NK-92 treated with Interleukin-12 subunit alpha and Interleukin-12 subunit beta, amount 100 ng/mL, for 24 hours (cell line): Measurements from ENCODE around the gene PYGL.
"Not testable (repeated sequence)": the region's sequence is repeated elsewhere in the genome, so short reads cannot be mapped to it uniquely, and the experiment has no call there.

ENCODE experiments used
- DNase-seq: peaks from one replicate; lab custom pipeline; 2025; lab: John Stamatoyannopoulos, UW

PYGL gene

DNA sequence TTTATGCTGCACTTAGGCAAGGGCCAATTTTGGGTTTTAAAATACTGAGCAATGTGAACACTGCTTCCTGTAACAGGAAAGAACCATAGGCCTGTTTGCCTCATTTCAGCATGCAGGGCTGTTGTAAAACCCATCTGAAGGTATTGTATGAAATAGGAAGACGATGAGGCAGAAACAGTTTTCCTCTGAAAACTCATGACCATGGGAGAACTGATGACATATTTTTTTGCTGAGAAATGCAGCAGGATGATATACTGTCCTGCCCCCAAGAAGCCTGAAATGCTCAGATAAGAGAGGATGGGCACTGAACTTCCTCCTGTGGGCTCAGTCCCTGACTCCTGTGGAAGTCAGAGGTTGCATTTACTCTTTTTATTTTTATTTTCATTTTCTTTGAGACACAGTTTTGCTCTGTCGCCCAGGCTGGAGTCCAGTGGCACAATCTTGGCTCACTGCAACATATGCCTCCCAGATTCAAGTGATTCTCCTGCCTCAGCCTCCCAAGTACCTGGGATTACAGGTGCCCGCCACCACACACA, 17.4 kb downstream of the PYGL start:
- no peak for DNase-seq

DNA sequence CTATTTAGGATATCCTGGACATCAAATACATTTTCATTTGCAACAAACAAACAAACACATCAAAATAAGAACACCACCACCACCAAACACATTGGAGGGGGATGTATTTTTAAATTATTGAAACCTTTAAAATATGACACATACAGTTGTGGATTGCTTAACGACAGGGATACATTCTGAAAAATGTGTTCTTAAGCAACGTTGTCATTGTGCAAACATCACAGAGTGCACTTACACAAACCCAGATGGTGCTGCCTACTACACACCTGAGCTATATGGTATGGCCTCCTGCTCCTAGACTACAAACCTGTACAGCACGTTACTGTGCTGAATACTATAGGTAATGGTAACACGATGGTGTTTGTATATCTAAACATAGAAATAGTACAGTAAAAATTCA, 19.4 kb downstream of the PYGL start:
- DNase-seq = no peak

DNA sequence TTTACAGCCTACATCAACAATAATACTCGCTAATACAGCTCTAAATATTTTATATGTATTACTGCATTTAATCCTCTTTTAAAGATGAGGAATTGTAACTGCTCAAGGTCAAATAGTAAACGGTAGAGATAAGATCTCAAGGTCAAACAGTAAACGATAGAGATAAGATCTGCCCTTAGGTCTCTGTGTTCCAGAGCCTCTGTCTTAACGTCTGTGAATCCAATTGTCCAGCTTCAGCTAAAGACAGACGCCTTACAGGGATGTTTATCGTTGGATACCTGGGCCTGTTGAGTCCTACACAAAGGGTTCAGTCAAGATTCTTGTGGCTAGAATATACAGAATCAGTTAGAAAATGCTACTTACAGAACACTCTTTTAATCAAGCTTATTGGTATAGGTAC, 20.0 kb downstream of the PYGL start:
- no peak for DNase-seq

DNA sequence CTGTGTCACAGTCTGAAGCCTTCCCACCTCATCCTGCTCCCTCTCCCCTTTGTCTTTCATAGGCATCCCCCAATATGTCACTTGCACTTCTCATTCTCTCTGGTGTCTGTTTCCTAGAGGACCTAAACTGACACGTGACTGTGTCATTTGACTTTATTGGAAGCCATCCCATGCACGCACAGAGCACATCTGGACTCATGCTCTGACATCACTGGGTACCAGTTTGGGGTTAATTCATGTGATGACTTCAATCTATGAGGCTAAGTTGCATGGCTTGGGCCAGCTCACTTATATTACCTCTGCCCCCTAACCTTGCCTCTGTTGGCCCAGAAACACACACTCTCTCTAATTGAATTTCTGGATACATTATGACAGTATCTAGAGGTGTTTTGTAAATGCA, 21.5 kb downstream of the PYGL start:
- no peak for DNase-seq

DNA sequence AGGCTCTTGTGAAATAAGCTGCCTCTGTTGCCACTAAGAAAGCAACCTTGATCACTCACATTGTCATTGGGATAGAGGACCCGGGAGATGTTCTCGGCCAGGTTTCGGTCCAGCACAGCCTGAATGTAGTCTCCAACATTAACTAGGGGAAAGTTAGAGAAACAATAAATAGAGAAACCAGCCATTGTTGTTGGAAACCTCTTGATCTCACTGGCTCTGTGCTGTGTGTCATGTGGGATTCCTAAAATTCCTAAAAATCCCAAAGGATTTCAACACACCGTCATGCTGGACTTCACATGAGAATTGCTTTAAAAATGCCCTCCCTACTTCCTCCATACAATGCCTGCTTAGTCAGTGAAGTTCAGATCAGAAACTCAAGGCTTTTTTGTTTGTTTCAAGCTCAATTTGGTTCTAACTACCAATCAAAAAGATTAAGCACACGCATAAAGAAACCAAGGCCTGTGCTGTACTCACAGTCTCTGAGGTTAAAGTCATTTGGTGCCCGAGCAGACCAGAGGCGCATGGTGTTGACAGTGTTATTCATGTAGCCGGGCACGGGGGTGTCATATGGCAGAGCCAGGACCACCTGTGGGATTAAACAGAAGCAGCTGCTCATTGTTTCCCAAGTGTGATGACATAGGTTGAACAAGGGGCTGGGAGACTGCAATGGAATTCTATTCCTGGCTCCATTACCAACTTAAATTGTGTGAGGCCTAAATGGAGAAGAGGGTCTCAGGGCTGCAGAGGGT, 23.6 kb downstream of the PYGL start:
- no peak for DNase-seq

DNA sequence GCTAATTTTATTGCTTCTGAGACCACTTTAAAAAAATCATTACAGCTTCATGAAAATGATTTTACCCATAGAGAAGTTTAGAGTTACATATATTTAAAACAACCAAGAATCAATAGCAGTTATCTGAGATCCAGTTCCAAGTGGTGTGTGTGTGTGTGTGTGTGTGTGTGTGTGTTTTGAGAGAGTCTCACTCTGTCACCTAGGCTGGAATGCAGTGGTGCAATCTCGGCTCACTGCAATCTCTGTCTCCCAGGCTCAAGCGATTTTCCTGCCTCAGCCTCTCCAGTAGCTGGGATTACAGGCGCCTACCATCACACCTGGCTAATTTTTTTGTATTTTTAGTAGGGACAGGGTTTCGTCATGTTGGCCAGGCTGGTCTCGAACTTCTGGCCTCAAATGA, 24.8 kb downstream of the PYGL start:
- DNase-seq = not testable (repeated sequence)

DNA sequence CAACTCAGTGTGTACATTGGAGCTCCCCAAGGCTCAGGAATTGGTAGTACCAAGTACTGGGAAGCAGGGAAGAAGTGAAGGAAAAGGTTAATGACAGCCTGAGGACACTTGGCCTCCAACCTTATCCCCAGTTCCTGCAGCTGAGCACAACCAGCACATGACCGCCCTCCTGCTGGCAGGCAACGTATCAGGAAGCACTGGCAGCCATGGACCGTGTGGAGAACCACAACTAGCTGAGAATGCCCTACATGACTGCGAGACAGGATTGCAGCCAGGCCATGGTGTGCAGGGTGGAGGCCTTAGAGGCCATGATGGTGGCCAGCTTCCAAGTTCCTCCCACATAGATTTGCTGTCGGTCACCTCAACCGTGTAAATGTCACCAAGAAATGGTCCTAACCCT, 26.8 kb downstream of the PYGL start:
- no peak for DNase-seq

DNA sequence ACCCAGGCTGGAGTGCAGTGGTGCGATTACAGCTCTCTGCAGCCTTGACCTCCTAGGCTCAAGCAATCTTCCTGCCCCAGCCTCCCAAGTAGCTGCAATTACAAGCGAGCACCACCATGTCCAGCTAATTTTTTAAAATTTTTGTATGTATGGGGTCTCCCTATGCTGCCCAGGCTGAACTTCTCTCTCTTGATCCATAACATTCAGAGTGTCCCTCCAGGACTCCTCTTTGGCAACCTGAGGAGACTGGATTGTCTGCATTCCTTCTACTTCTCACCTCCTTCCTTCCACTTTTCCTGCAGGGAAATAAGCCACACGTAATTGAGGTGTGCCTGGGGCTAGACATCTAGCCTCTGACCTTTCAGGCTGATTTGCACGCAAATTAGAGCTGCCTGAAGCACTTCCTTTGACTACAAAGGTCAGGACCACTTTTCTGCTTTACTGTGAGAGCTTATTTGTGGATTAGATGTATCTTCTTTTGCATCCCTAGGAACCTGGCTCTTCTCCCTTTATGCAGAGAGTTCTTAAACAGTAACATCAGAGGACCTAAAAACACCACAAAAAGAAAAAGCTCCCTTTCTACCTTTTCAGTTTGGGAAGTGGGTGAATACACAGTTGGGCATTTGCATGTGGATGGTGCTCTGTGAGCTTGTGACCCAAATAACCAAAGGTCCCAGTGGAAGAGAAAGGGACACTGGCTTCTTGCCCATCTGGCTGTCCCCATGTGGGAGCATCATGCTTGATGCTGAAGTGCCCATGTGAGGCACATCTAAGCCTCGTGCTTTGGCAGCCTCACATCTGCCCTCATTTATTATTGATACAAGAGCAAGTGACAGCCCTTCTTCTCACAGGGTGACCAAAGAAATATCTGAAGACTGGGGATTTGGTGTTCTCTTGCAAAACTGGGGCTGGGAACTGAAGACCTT, 33.5 kb downstream of the PYGL start:
- DNase-seq = no peak

DNA sequence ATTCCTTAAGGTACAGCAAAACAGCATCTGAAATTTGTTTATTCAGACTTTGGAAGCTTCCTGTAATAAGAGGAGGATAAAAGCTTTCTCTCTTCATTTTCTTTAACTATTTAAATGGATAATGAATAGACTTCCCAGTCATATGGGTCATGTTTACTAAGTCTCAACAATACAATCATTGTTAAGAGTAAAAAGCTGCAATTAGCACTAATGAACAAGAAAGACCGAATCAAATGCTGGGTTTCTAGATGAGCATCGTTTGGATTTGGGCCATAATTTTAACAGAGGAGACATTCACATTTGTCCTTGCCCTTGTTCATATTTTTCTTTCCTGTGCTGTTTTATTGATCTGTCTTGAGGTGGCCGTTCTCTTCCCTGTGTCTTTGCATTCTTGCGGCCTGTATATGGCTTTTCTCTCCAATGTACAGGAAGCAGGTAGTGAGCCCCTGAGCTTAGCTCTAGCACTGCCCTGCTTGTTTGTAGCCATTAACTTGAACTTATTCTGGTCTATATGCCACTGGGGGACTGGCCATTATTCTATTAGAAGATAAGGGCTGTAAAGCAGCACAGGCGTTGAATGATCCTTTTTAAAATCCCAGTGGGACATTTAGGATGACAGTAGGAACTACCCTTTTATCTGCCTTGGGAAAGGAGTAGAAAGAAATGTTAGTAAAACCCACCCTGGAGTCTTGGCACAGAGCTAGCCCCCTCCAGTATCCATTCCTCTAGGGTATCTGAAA, 37.8 kb downstream of the PYGL start:
- no peak for DNase-seq

DNA sequence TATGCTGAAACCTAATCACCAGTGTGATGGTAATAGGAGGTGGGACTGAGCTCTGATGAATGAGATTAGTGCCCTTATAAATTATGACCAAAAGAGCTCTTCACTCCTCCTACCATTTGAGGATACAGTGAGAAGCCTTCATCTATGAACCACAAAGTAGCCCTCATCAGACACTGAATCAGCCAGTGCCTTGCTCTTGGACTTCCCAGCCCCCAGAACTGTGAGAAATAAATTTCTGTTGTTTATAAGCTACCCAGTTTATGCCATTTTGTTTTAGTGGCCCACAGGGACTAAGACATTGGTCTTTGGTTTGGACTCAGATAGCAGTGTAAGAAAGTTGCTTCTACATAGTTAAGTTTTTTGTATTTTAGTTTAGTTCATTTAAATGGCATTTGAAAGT, 39.6 kb downstream of the PYGL start:
- no peak for DNase-seq

DNA sequence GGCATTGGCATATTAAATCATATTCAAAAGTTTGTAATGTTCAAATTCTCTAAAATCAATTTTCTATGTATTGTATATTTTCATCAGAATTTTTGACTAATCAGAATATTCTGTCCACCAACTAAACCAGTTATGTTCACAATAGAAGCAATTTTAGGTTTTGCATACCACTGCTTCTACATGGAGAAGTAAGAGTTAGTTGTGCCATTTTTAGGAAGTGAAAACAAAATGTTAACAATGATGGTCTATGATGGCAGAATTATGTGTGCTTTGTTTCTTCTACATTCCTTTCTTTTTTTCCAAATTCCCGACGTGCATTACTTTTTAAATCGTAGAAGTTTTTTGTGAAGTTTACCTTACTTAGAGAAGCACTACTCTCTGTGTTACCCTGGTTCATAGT, 42.9 kb downstream of the PYGL start:
- no peak for DNase-seq

DNA sequence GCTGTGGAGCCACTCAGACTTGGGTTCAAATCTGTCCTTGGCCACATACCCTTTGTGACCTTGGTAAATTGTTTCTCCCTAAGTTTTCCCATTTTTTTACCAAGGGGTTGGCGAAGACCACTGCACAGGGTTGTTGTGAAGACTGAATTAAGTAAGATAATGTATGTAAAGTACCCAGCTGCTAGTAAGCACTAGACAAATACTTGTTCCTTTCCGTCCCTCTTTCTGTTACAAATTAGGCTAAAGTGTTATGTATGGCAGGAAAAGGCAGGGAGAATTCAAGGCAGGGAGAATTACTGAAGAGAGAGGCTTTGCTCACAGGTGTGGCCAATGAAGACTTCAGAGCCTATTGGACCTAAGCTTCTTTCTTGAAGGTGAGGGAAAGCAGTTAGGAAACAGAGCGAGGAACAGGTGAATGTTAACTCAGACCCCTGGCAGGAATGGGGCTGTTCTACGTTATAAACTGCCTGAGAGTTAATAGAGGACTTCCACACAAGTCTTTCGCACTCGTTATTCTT, 46.6 kb downstream of the PYGL start:
- no peak for DNase-seq

DNA sequence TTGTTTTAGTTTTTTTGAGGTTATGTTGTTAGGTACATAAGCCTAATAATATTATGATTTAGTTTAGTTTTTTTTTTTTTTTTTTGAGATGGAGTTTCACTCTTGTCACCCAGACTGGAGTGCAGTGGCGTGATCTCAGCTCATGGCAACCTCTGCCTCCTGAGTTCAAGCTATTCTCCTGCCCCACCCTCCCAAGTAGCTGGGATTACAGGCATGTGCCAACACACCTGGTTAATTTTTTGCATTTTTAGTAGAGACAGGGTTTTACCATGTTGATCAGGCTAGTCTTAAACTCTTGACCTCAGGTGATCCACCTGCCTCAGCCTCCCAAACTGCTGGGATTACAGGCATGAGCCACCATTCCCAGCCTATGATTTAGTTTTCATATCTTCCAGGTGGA, 47.3 kb downstream of the PYGL start:
- DNase-seq = not testable (repeated sequence)

DNA sequence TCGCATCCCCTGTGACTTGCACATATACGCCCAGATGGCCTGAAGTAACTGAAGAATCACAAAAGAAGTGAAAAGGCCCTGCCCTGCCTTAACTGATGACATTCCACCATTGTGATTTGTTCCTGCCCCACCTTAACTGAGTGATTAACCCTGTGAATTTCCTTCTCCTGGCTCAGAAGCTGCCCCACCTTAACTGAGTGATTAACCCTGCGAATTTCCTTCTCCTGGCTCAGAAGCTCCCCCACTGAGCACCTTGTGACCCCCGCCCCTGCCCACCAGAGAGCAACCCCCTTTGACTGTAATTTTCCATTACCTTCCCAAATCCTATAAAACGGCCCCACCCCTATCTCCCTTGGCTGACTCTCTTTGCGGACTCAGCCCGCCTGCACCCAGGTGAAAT, 47.9 kb downstream of the PYGL start:
- DNase-seq = not testable (repeated sequence)

DNA sequence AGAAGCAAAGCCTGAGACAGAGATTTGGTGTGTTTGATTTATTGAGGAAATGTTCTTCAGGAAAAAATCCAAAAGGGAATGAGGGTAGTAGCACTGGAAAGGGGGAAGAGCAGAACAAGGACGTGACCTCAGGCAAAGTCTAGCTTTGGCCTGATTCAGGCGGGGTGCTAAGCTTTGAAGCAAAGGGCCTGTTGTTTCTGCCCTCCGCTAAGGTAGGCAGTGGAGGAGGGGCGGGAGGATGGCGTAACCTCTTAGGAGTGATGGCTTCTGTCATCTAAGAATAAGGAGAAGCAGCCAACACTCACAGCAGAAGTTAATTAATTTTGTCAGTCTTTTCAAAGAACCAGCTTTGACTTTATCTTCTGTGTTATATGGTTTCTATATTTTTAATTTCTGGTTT, 52.0 kb downstream of the PYGL start:
- DNase-seq = no peak

DNA sequence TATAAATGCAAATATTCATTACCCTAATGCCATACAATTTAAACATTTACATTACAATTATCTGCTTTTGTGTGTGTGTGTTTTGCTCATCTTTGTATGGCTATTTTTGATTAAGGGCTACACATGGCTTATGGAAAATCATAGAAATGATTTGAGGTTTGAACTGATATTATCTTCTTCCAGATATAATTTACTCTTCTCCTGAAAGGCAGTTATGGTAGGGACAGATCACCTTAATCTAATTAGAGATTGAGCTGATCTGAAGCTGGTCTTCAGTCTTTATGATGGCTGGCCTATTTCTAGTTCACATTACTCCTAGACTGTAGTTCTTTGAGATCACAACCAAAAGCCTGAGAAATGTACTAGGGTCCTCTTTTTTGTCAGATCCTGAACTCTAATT, 56.8 kb downstream of the PYGL start:
- no peak for DNase-seq

DNA sequence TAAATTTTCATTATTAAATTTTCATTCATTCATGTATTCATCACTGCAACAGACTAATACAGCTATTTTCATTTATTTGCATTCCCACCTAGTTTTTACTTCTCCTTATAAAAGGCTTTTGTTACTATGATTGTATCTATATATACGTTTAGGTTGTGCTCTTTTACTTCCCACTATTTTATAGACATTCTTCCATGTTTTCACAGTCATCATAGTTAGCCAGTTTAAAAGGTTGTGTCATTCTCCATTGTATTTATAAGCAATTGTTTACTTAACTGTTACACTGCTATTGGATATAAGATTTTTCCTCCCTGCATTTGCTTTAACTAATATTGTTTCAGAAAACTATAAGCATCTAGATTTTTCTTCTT, 60.5 kb downstream of the PYGL start:
- DNase-seq = no peak

DNA sequence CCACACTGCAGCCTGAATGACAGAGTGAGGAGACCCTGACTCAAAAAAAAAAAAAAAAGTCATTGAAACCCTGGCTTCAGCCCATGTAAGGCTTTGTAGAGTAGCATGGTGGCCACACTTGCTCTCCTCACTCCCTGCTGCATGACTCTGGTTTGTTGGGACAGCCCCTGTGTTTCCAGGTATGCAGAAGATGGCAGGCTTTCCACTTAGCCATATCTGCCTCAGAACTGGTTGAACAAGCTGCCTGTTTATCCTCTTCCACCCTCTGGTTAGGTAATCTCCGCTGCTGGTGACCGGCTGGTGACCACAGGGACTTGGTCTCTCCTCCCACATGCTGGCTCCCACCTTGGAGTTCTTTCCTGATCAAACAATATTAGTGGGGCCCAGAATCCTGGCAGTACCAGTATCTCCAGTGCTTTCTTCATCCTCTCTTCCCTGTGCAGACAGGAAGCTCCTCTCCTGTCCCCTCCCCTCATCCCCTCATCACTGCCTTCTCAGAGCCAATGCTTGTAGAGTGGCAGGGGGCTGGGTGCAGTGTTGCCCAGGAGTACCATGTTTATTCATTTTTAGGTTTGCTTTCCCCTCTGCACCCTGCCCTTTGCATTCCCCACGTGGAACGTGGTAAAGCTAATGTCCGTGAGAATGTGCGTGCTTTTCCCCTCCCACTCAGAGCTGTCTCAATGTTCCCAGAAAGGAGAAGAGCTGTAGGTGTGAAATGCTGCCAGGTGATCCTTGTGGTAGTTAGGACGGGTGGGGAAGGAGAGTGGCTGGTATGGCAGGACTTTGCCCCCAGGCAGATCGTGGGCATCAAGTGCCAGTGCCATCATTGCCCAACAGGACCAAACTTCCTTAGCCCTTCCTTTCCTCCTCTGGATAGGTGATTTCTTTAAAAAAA, 61.1 kb downstream of the PYGL start:
- DNase-seq = no peak

DNA sequence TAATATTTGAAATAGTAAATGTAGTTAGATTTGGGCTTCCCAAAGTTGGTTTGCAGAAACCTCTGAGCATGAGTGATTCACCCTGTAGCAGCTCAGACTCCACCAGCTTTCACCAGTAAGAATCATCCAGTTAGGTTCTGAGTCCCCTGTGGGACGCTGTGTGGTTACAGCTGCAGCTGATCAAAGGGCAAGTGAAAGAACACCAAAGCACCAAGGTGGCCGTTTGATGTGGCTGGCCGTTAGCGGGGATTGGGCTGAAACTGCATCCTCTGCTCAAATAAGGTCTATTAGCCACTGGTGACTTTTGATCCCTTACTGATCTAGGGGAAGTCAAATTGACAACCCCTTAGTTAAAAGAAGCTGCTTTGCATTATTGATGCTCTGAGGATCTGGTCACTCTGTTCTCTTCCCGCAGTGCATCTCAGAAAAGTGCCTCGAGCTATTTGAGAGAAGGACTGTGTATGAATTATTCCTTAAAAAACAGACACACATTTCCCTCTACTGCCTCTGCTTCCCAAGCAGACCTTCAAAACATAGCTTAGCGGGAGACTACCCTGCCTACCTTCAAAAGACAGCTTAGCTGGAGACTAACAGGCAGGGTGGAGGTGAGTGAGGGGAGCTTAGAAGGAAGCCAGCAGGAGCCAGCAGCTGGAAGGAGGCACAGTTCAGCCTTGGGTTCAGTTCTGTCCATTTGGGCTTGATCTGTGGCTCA, 68.8 kb downstream of the PYGL start:
- no peak for DNase-seq

DNA sequence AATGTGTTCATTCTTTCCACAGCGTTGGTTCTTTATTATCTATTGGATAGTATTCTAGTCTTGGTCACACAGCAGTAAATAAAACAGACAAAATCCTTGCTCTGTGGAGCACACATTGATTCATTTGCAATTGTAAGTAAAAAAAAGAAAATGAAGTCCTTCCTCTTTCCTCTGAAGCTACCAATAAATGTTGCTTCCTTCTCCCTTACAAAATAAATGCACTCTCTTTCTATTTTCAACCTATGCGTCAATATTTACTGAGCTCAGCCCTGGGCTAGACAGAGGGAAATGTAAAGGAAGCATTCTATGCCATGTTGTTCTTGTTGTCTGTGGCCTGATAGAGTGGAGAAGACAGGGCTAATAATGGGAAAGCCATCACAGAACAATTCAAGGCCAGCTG, 69.5 kb downstream of the PYGL start:
- DNase-seq = no peak
